Astrocyte of the cerebellum (primary cell): ENCODE results near the gene PLXNA1.
A peak's percentile ranks its signal among the peaks of the same experiment; 100 is the strongest.

ENCODE experiments used
- DNase-seq: peaks from one replicate; pipeline ENCODE4 v3.0.0-alpha.2; 2011; ENCODE audit warnings: low read depth
- H3K4me3 ChIP-seq: 2 replicates; pipeline ENCODE4 v1.5.1; 2011; ENCODE audit warnings: mild to moderate bottlenecking, low read depth, low read length, moderate library complexity
- CTCF ChIP-seq: IDR thresholded peaks from 2 replicates; pipeline ENCODE4 v1.5.1; 2012; ENCODE audit warnings: low read length, low read depth, moderate library complexity, mild to moderate bottlenecking; ENCODE audit errors: missing control alignments
- in situ Hi-C: cut with HindIII; loops from 2 replicates; pipeline ENCODE4 v1.10.0; 2017; ENCODE audit warnings: low sequenced_read_pairs

Gene PLXNA1

GRCh38 chr3:126978291-126978690 is 4.6 kb upstream of the PLXNA1 start:
- TF ChIP-seq CTCF: no peak
- in situ Hi-C loops: no loop called here
- DNase-seq: no peak
- H3K4me3 ChIP-seq: no peak overlapping the region

GRCh38 chr3:126979046-126979628 is 3.8 kb upstream of the PLXNA1 start:
- in situ Hi-C loops: no loop called here
- H3K4me3 ChIP-seq: no peak overlapping the region
- no peak for TF ChIP-seq CTCF
- no peak for DNase-seq

- H3K4me3 ChIP-seq: no peak overlapping the region
- TF ChIP-seq CTCF: no peak
- DNase-seq: no peak
- in situ Hi-C loops: no loop called here
These were observed 2.6 kb upstream of the PLXNA1 start for GRCh38 chr3:126980266-126980811.

DNA sequence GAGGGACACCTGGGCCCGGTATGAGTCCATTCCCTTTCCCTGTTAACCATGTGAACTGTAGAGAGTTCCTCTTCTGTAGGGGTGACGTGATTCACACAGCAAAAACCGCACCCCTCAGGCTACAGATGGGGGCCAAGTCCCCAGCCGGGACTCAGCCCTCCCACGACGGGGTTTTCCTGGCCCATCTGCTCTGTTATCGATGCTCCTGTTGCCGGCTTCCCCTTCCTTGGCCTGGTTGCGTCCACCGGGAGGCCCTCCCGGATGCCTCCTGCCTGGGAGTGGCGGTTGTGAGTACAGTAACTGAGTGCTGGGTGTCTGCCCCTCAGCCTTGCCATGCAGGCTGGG is 817 bp upstream of the PLXNA1 start:
- in situ Hi-C loops: no loop called here
- DNase-seq: no peak
- no peak for TF ChIP-seq CTCF
- H3K4me3 ChIP-seq: peak overlapping the region; percentile 36

DNA sequence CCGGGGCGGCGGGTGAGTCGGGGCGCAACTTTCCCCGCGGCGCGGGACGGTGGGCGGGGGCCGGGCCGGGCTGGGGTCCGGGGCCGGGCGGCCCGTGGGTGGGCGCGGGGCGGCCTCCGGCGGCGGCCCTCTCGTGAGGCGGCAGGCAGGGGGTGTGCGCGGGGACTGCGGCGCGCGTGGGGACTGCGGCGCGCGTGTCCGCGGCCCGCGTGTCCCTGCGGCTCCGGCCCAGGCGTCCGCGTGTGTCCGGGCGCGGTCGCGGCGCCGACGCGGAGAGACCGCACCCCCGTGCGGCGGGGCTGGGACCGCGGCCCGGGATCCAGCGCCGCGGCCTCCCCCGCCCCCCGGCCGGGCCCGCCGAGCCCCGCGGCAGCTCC is 349 bp downstream of the PLXNA1 start:
- no peak for DNase-seq
- in situ Hi-C loops: no loop called here
- TF ChIP-seq CTCF: no peak
- H3K4me3 ChIP-seq: peak overlapping the region; percentile 74

DNA sequence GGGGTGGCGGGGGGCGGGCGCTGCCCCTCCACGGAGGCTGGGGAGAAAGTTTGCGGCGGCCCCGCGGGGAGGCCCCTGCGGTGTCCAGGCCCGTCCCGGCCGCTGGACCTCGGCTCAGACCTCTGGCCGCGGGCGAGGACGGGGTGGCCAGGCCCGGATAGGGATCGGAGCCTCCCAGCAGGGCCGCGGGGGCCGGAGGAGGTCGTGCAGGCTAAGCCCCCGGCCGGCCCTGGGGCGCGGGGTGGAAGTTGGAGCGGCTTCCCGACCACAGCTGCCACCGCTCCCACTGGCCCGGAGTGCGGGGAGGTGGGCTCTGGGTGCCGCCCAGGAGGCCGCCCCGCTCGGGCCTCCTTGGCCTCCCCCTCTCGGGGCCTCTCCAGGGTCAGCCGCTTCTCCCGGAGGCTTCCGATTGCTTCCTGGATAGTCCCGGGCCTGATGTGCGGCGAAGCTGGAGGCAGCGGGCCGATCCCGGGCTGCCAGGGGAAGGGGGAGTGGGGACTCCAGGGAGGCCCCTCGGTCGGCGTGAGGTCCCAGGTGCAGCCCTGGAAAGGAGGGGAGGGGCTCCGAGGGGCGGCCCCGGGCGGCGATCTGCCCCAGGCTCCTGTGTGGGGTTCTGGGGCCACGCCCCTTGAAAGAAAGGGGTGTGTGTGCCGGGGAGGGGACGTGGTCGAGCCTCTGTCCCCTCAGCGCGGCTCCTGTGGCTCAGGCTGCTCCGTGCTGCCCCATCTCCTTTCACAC is 907 bp downstream of the PLXNA1 start:
- no peak for DNase-seq
- no peak for TF ChIP-seq CTCF
- peak overlapping the region; percentile 74 for H3K4me3 ChIP-seq
- in situ Hi-C loops: no loop called here
